Muscle of leg (tissue), 11 donors: Measurements from ENCODE around the gene DOCK3. TPM values are rescaled to one million over a fixed set of nuclear protein-coding genes. Genes with fewer than 3 reads are reported as not detected.
"Not testable (repeated sequence)": the region's sequence is repeated elsewhere in the genome, so short reads cannot be mapped to it uniquely, and the experiment has no call there.

Source experiments
- DNase-seq: peaks from one replicate; pipeline ENCODE4 v3.0.0; 2013
- H3K27ac ChIP-seq: one replicate; pipeline ENCODE4 v1.5.1; 2013; ENCODE audit warnings: mild to moderate bottlenecking, low read length, control low read depth
- H3K27me3 ChIP-seq: one replicate; pipeline ENCODE4 v1.6.1; 2013; ENCODE audit warnings: low read length; ENCODE audit not compliant: control insufficient read depth, insufficient read depth
- H3K36me3 ChIP-seq: one replicate; pipeline ENCODE4 v1.6.1; 2013; ENCODE audit warnings: low read length; ENCODE audit not compliant: control insufficient read depth, insufficient read depth
- H3K4me1 ChIP-seq: one replicate; pipeline ENCODE4 v1.6.1; 2013; ENCODE audit warnings: low read length; ENCODE audit not compliant: control insufficient read depth, insufficient read depth
- H3K4me3 ChIP-seq: one replicate; pipeline ENCODE4 v1.5.1; 2013; ENCODE audit warnings: low read length, control low read depth
- H3K9me3 ChIP-seq: replicated peaks from 2 replicates; pipeline ENCODE4 v1.6.1; 2013; ENCODE audit warnings: low read depth, low read length; ENCODE audit not compliant: control insufficient read depth
- WGBS: methylation state at CpG from one replicate; pipeline ENCODE4 v1.1.5; 2013; ENCODE audit warnings: missing lambda C conversion rate; ENCODE audit not compliant: insufficient coverage; 5-methylcytosine and 5-hydroxymethylcytosine counted together
- polyA plus RNA-seq, 8 donors: library from polyadenylated mRNA; unstranded; fragments of 120-200 nt; gene quantifications; one replicate each; pipeline versions ENCODE4 v1.2.1 to v1.2.3, GENCODE V29; 2013; ENCODE audit warnings: inconsistent platforms in 1 of 8, low replicate concordance in 1 of 8; ENCODE audit not compliant: insufficient read length in 8 of 8, insufficient read depth in 1 of 8
- total RNA-seq: library from RNA; stranded (reverse); fragments of 120-200 nt; gene quantifications from one replicate; pipeline ENCODE4 v1.2.4, GENCODE V29; 2013

Gene DOCK3
- total and polyA plus RNA-seq, 9 donors = 0.08 to 0.48 (median 0.17) TPM

DNA sequence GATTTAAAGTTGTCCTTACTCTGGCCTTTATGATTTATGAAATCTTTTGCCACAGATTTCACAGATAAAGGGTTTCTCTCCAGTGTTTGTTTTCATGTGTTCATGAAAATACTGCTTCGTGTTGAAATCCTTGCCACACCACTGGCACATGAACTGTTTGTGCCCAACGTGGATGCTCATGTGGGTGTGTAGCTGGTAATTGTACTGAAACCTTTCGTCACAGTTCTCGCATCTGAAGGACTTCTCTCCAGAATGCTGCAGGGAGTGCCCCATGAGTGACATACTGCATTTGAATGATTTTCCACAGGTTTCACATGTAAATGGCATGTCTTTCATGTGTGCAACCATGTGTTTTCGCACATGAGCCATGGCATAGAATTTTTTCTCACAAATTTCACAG is 111.9 kb downstream of the DOCK3 start:
- no peaks in the 10 kb centered on the region for H3K4me1 ChIP-seq
- H3K36me3 ChIP-seq = no peaks in the 10 kb centered on the region
- H3K27ac ChIP-seq = no peak overlapping the region
- no peak overlapping the region for H3K4me3 ChIP-seq
- 88% methylated on average over 3 of the region's 5 CpGs for WGBS
- no peaks in the 10 kb centered on the region for H3K9me3 ChIP-seq
- DNase-seq = no peak
- H3K27me3 ChIP-seq = no peaks in the 10 kb centered on the region

DNA sequence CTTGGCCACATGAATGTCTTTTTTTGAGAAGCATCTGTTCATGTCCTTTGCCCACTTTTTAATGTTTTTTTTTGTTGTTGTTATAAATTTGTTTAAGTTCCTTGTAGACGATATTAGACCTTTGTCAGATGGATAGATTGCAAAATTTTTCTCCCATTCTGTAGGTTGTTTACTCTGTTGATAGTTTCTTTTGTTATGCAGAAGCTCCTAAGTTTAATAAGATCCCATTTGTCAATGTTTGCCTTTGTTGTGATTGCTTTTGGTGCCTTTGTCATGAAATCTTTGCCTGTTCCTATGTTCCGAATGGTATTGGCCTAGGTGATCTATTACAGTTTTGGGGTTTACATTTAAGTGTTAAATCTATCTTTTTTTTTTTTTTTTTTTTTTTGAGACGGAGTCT is 116.2 kb downstream of the DOCK3 start:
- not testable (repeated sequence) for H3K4me3 ChIP-seq, H3K27me3 ChIP-seq, H3K36me3 ChIP-seq, H3K9me3 ChIP-seq, DNase-seq, H3K4me1 ChIP-seq, H3K27ac ChIP-seq
- WGBS = no CpG with 5 or more reads among the region's 3 CpGs

- 80% methylated on average over 3 of the region's 4 CpGs for WGBS
- DNase-seq = no peak
- Histone ChIP-seq H3K27me3 (no peaks in the 10 kb centered on the region), H3K27ac (no peak overlapping the region), H3K4me1 (no peaks in the 10 kb centered on the region), H3K36me3 (no peaks in the 10 kb centered on the region), H3K4me3 (no peak overlapping the region), H3K9me3 (no peaks in the 10 kb centered on the region)
Measured at GRCh38 chr3:50792568-50792967, 117.8 kb downstream of the DOCK3 start.

- H3K4me1 ChIP-seq, H3K36me3 ChIP-seq, H3K27ac ChIP-seq, H3K27me3 ChIP-seq, DNase-seq, H3K4me3 ChIP-seq, H3K9me3 ChIP-seq: not testable (repeated sequence)
- 100% methylated on average over 9 of the region's 27 CpGs for WGBS
Measured at GRCh38 chr3:50803805-50804204, 129.1 kb downstream of the DOCK3 start.

GRCh38 chr3:50804376-50804775 is 129.6 kb downstream of the DOCK3 start:
- not testable (repeated sequence) for H3K27me3 ChIP-seq, H3K27ac ChIP-seq, H3K9me3 ChIP-seq, H3K36me3 ChIP-seq, H3K4me1 ChIP-seq, DNase-seq, H3K4me3 ChIP-seq
- 87% methylated on average over 9 of the region's 20 CpGs for WGBS

GRCh38 chr3:50805321-50805720 is 130.6 kb downstream of the DOCK3 start:
- no peak overlapping the region for H3K4me3 ChIP-seq
- 82% methylated on average over 3 of the region's 3 CpGs for WGBS
- no peak overlapping the region for H3K27ac ChIP-seq
- H3K27me3 ChIP-seq = no peaks in the 10 kb centered on the region
- DNase-seq = no peak
- peaks cover 2% of the 10 kb centered on the region for H3K9me3 ChIP-seq
- H3K36me3 ChIP-seq = no peaks in the 10 kb centered on the region
- peaks cover 2% of the 10 kb centered on the region for H3K4me1 ChIP-seq

GRCh38 chr3:50806031-50806430 is 131.3 kb downstream of the DOCK3 start:
- Histone ChIP-seq H3K27me3 (no peaks in the 10 kb centered on the region), H3K4me1 (peaks cover 2% of the 10 kb centered on the region), H3K36me3 (no peaks in the 10 kb centered on the region), H3K4me3 (no peak overlapping the region), H3K27ac (no peak overlapping the region), H3K9me3 (peaks cover 2% of the 10 kb centered on the region)
- WGBS = no CpG with 5 or more reads among the region's 1 CpG
- no peak for DNase-seq

GRCh38 chr3:50806806-50807205 is 132.1 kb downstream of the DOCK3 start:
- no peak overlapping the region for H3K27ac ChIP-seq
- H3K4me1 ChIP-seq = peaks cover 2% of the 10 kb centered on the region
- peaks cover 2% of the 10 kb centered on the region for H3K9me3 ChIP-seq
- WGBS = 33% methylated on average over 4 of the region's 4 CpGs
- no peaks in the 10 kb centered on the region for H3K27me3 ChIP-seq
- H3K36me3 ChIP-seq = no peaks in the 10 kb centered on the region
- no peak for DNase-seq
- no peak overlapping the region for H3K4me3 ChIP-seq

GRCh38 chr3:50807266-50807665 is 132.5 kb downstream of the DOCK3 start:
- H3K4me1 ChIP-seq = peaks cover 2% of the 10 kb centered on the region
- H3K4me3 ChIP-seq = no peak overlapping the region
- no peaks in the 10 kb centered on the region for H3K27me3 ChIP-seq
- no CpG with 5 or more reads among the region's 2 CpGs for WGBS
- peaks cover 2% of the 10 kb centered on the region for H3K9me3 ChIP-seq
- H3K36me3 ChIP-seq = no peaks in the 10 kb centered on the region
- DNase-seq = peak; percentile 9
- H3K27ac ChIP-seq = no peak overlapping the region

GRCh38 chr3:50811893-50812292 is 137.2 kb downstream of the DOCK3 start:
- Histone ChIP-seq H3K27ac (no peak overlapping the region), H3K4me3 (no peak overlapping the region), H3K4me1 (peaks cover 2% of the 10 kb centered on the region), H3K9me3 (no peaks in the 10 kb centered on the region), H3K36me3 (no peaks in the 10 kb centered on the region), H3K27me3 (no peaks in the 10 kb centered on the region)
- WGBS = 82% methylated on average over 3 of the region's 5 CpGs
- no peak for DNase-seq

DNA sequence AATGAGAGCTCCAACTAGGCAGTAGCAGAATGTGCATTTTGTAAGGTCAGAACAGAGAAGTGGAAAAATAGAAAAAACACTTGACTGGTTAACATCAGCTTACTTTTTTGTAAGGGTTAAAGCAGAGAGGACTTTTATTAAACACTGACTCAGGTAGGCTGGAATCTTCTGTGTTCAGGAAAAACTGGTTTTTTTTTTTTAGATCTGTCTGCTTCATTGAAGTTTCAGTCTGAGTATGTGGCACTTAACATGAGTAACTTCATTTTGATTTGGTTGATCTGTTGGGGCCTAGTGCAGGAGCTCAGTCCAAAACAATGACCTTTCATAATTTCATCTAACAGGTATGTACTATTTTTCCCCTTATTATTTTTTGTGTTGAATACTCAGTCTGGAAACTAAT is 141.1 kb downstream of the DOCK3 start:
- no peaks in the 10 kb centered on the region for H3K9me3 ChIP-seq
- no peak for DNase-seq
- no peak overlapping the region for H3K27ac ChIP-seq

More for the DNA sequence above, 141.1 kb downstream of the DOCK3 start:
- Histone ChIP-seq H3K4me1 (no peaks in the 10 kb centered on the region), H3K36me3 (no peaks in the 10 kb centered on the region), H3K27me3 (no peaks in the 10 kb centered on the region), H3K4me3 (no peak overlapping the region)
